Ishikawa (cell line): Measurements from ENCODE around the gene NDRG3.

ENCODE experiments used
- CEBPB ChIP-seq: IDR thresholded peaks from 2 replicates; pipeline ENCODE4 v1.6.1; 2012
- CREB1 ChIP-seq: IDR thresholded peaks from 2 replicates; pipeline ENCODE4 v1.6.1; 2012; ENCODE audit warnings: low read depth
- EGR1 ChIP-seq: IDR thresholded peaks from 2 replicates; pipeline ENCODE4 v1.6.1; 2012
- EP300 ChIP-seq: IDR thresholded peaks from 2 replicates; pipeline ENCODE4 v1.6.1; 2012; ENCODE audit warnings: borderline replicate concordance
- FOXM1 ChIP-seq: IDR thresholded peaks from 2 replicates; pipeline ENCODE4 v1.6.1; 2012; ENCODE audit warnings: low read depth, borderline replicate concordance
- NFIC ChIP-seq: IDR thresholded peaks from 2 replicates; pipeline ENCODE4 v1.6.1; 2012
- TAF1 ChIP-seq: IDR thresholded peaks from 2 replicates; pipeline ENCODE4 v1.6.1; 2012; ENCODE audit warnings: low read depth, mild to moderate bottlenecking
- YY1 ChIP-seq: IDR thresholded peaks from 2 replicates; pipeline ENCODE4 v1.6.1; 2012; ENCODE audit warnings: low read depth
- ZBTB7A ChIP-seq: IDR thresholded peaks from 2 replicates; pipeline ENCODE4 v1.6.1; 2012; ENCODE audit warnings: low read depth
- TF ChIP-seq, protein P1 (sequence below): IDR thresholded peaks from 2 replicates; pipeline ENCODE4 v1.6.1; 2012; ENCODE audit warnings: low read depth, mild to moderate bottlenecking
- TF ChIP-seq, protein P2 (sequence below): IDR thresholded peaks from 2 replicates; pipeline ENCODE4 v1.6.1; 2012
- TF ChIP-seq, protein P3 (sequence below): IDR thresholded peaks from 2 replicates; pipeline ENCODE4 v1.6.1; 2012

DNA sequence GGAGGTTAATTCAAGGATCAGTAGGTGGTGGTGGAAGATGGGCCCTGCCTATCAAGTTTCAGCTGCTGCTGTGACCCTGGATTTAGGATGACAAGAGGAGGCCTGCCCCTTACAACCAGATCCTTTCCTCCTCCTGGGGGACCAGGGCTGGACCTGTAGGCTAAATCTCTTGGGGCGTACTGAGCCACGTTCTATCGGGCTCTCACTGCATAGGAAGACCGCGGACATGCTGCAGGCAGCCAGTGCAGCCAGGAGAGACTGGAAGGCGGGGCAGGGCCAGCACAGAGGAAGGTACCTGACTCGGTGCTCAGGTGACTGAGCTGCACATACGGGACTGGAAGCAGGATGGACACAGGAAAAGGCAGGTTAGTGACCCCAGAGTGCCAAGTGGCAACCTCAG, 91.4 kb downstream of the NDRG3 start:
- TF ChIP-seq, protein P1, sequence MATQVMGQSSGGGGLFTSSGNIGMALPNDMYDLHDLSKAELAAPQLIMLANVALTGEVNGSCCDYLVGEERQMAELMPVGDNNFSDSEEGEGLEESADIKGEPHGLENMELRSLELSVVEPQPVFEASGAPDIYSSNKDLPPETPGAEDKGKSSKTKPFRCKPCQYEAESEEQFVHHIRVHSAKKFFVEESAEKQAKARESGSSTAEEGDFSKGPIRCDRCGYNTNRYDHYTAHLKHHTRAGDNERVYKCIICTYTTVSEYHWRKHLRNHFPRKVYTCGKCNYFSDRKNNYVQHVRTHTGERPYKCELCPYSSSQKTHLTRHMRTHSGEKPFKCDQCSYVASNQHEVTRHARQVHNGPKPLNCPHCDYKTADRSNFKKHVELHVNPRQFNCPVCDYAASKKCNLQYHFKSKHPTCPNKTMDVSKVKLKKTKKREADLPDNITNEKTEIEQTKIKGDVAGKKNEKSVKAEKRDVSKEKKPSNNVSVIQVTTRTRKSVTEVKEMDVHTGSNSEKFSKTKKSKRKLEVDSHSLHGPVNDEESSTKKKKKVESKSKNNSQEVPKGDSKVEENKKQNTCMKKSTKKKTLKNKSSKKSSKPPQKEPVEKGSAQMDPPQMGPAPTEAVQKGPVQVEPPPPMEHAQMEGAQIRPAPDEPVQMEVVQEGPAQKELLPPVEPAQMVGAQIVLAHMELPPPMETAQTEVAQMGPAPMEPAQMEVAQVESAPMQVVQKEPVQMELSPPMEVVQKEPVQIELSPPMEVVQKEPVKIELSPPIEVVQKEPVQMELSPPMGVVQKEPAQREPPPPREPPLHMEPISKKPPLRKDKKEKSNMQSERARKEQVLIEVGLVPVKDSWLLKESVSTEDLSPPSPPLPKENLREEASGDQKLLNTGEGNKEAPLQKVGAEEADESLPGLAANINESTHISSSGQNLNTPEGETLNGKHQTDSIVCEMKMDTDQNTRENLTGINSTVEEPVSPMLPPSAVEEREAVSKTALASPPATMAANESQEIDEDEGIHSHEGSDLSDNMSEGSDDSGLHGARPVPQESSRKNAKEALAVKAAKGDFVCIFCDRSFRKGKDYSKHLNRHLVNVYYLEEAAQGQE: no peak
- TF ChIP-seq, protein P2, sequence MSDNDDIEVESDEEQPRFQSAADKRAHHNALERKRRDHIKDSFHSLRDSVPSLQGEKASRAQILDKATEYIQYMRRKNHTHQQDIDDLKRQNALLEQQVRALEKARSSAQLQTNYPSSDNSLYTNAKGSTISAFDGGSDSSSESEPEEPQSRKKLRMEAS: no peak
- no peak for TF ChIP-seq TAF1
- TF ChIP-seq FOXM1: no peak
- TF ChIP-seq YY1: no peak
- TF ChIP-seq NFIC: no peak
- TF ChIP-seq CEBPB: no peak
- TF ChIP-seq ZBTB7A: no peak
- no peak for TF ChIP-seq EGR1
- TF ChIP-seq EP300: no peak
- no peak for TF ChIP-seq CREB1
- TF ChIP-seq, protein P3, sequence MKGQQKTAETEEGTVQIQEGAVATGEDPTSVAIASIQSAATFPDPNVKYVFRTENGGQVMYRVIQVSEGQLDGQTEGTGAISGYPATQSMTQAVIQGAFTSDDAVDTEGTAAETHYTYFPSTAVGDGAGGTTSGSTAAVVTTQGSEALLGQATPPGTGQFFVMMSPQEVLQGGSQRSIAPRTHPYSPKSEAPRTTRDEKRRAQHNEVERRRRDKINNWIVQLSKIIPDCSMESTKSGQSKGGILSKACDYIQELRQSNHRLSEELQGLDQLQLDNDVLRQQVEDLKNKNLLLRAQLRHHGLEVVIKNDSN: no peak
